ENCODE measurements around the gene TLCD1. TPM values are rescaled to one million over a fixed set of nuclear protein-coding genes. Genes with fewer than 3 reads are reported as not detected.
A peak's percentile ranks its signal among the peaks of the same experiment; 100 is the strongest.

Gene TLCD1
- total and polyA plus RNA-seq, 9 donors, result 0.75 to 7.0 (median 1.6) TPM; not detected in 1

- TF ChIP-seq EP300 (IDR thresholded peaks at IDR 0.05), result no peak
- TF ChIP-seq CTCF (IDR thresholded peaks at IDR 0.05), result no peak
- TF ChIP-seq POLR2A (IDR thresholded peaks at IDR 0.05), result no peak
- intact Hi-C loops (cut with DNase I), result loop anchor here in 2 of 4 donors (2.0 kb wide), 1 partner anchor 16 kb away; the partner anchor contains the start of gene NEK8 (in 2 of the 2)
- peak overlapping the region; percentile 30 to 68 for H3K27ac ChIP-seq
- H3K4me1 ChIP-seq (ENCODE audit: insufficient read depth), result peaks cover 12% of the 10 kb centered on the region
- peak; percentile 55 to 74 (median 65) for DNase-seq
- no peaks in the 10 kb centered on the region for H3K36me3 ChIP-seq
- no peaks in the 10 kb centered on the region for H3K9me3 ChIP-seq
- peak overlapping the region; percentile 62 for H3K4me3 ChIP-seq
- H3K27me3 ChIP-seq, result no peaks in the 10 kb centered on the region
- 1 to 3% (median 2%) methylated on average over 30 to 31 of the region's 31 CpGs for WGBS, 3 donors
Observed at GRCh38 chr17:28744972-28745785, 19.1 kb upstream of the TLCD1 start.

GRCh38 chr17:28744104-28744971 lies 18.3 kb upstream of the TLCD1 start:
- peak overlapping the region; percentile 62 for H3K4me3 ChIP-seq
- H3K36me3 ChIP-seq, result no peaks in the 10 kb centered on the region
- H3K27me3 ChIP-seq, result no peaks in the 10 kb centered on the region
- TF ChIP-seq CTCF (IDR thresholded peaks at IDR 0.05), result no peak
- no peak for TF ChIP-seq POLR2A (IDR thresholded peaks at IDR 0.05)
- H3K27ac ChIP-seq, result peak overlapping the region; percentile 30 to 68
- intact Hi-C loops (cut with DNase I), result loop anchor here in 2 of 4 donors (2.0 kb wide), 1 partner anchor 16 kb away; the partner anchor contains the start of gene NEK8 (in 2 of the 2)
- no peaks in the 10 kb centered on the region for H3K9me3 ChIP-seq
- 1 to 2% (median 1%) methylated on average over 47 to 61 of the region's 61 CpGs for WGBS, 3 donors
- H3K4me1 ChIP-seq (ENCODE audit: insufficient read depth), result peaks cover 12% of the 10 kb centered on the region
- peak; percentile 54 to 86 (median 77) for DNase-seq

- TF ChIP-seq EP300 (IDR thresholded peaks at IDR 0.05) (no peak), POLR2A (IDR thresholded peaks at IDR 0.05) (peak; percentile 96), CTCF (IDR thresholded peaks at IDR 0.05) (peak in 2 of 3 donors; percentile 54 to 71)
- intact Hi-C loops (cut with DNase I), result loop anchor here in 2 of 4 donors (2.0 kb wide), 1 partner anchor 15 kb away; the partner anchor contains the start of gene NEK8 (in 2 of the 2)
Observed at GRCh38 chr17:28743243-28744103, 17.4 kb upstream of the TLCD1 start, which contains the start of gene TRAF4. Gene TRAF4, plus strand, starts transcription at chr17:28744011. Its CDS starts 102 bp downstream, at chr17:28744113.

More at GRCh38 chr17:28743243-28744103, 17.4 kb upstream of the TLCD1 start, which contains the start of gene TRAF4:
- Histone ChIP-seq H3K9me3 (no peaks in the 10 kb centered on the region), H3K27me3 (no peaks in the 10 kb centered on the region), H3K4me1 (ENCODE audit: insufficient read depth) (peaks cover 12% of the 10 kb centered on the region), H3K36me3 (no peaks in the 10 kb centered on the region), H3K27ac (peak within 1 kb of the TSS; percentile 30 to 68), H3K4me3 (peak within 1 kb of the TSS; percentile 62)
- WGBS, 3 donors, result 0 to 2% (median 1%) methylated on average over 25 to 70 of the region's 70 CpGs
- peak; percentile 73 to 87 (median 81) for DNase-seq
